Fibroblast of mammary gland (primary cell): Measurements from ENCODE around the gene RPS14.

ENCODE experiments used
- DNase-seq: peaks from one replicate; pipeline ENCODE4 v3.0.0-alpha.2; 2010; ENCODE audit warnings: low read depth
- H3K4me3 ChIP-seq: 2 replicates; pipeline ENCODE4 v1.5.1; 2011; ENCODE audit warnings: low read depth, mild to moderate bottlenecking, low read length, moderate library complexity; ENCODE audit not compliant: control insufficient read depth
- TF ChIP-seq, protein P1 (sequence below): conservative IDR thresholded peaks from 2 replicates; pipeline ENCODE4 v1.5.1; 2011; ENCODE audit warnings: low read depth, low read length, inconsistent platforms; ENCODE audit not compliant: control insufficient read depth, insufficient read depth

Gene RPS14

DNA sequence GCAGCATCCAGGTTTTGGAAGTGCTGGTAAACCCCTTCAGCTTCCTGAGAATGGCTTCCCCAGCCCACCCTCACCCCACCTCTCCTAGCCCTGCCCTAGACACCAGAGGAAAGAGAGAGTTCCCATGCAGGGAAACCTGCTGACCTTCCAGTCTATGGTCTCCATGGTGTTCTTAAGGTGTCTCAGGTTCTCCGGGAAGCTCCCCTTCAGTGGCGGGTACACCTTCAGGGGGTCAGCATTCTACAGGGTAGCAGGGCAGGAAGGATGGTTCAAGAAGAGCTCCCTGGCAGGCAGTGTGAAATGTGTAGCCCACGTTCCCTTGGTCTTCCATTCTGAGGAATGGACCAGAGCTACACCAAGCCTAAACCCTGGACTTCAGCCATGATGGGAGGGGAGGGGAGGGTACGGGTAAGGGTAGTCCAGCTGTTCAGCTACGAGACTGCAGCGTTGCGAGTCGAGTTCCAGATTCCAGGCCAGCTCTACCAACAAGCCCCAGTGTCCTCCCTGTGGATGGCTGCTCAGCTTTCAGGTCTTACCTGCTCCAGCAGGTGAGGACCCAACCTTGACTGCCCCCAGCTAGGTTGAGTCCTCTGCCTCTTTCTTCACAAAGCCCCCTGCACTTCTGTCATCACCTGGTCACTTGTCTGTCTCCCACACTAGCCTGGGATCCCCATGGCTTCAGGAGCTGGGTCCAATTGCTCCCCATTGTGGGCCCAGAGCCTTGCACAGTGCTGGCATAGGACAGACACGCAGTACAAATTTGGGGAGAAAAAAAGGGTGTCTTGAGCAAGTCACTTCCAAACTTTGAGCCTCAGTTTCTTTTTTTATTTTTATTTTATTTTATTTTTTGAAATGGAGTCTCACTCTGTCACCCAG is 44.4 kb downstream of the RPS14 start:
- DNase-seq, result no peak
- TF ChIP-seq, protein P1, sequence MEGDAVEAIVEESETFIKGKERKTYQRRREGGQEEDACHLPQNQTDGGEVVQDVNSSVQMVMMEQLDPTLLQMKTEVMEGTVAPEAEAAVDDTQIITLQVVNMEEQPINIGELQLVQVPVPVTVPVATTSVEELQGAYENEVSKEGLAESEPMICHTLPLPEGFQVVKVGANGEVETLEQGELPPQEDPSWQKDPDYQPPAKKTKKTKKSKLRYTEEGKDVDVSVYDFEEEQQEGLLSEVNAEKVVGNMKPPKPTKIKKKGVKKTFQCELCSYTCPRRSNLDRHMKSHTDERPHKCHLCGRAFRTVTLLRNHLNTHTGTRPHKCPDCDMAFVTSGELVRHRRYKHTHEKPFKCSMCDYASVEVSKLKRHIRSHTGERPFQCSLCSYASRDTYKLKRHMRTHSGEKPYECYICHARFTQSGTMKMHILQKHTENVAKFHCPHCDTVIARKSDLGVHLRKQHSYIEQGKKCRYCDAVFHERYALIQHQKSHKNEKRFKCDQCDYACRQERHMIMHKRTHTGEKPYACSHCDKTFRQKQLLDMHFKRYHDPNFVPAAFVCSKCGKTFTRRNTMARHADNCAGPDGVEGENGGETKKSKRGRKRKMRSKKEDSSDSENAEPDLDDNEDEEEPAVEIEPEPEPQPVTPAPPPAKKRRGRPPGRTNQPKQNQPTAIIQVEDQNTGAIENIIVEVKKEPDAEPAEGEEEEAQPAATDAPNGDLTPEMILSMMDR, result no peak
- H3K4me3 ChIP-seq, result no peak overlapping the region

DNA sequence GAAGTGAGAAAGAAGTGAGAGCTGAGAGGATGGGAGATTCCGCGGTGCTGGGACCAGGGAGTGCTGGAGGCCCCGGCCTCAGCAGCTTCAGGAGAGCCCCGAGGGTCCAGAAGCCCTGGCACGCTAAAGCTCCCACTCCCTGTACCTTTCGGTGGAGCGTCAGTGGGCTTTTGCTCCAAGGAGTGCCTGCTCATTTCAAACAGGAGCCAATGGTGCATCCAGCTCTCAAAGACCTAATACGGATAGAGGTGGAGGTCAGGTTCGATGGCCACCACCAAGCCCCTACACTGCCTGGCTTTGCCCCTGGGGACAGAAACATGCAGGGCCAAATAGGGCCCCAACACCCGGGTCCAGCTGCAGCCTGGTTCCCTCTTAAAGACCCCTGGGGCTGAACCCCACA is 45.0 kb downstream of the RPS14 start:
- DNase-seq, result no peak
- TF ChIP-seq, protein P1, result no peak
- H3K4me3 ChIP-seq, result no peak overlapping the region

DNA sequence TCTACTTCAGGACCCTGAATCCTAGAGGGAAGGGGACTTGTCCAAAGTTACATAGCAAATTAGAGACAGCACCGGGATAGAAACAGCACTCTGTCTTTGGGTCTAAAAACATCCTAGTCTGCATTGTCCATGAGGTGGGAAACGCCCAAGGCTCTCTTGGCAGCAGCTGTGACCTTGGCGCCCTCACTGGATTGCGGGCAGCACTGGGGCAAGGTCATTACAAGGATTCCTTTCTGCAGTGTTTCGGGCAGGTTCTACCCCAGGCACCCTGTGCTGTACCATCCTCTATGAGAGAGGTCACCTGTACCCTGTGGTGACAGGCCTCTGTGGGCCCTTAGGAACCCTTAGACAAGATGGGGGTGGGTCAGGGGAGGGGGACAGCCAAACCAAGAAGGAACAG is 45.4 kb downstream of the RPS14 start:
- H3K4me3 ChIP-seq, result no peak overlapping the region
- no peak for DNase-seq
- TF ChIP-seq, protein P1, result no peak

DNA sequence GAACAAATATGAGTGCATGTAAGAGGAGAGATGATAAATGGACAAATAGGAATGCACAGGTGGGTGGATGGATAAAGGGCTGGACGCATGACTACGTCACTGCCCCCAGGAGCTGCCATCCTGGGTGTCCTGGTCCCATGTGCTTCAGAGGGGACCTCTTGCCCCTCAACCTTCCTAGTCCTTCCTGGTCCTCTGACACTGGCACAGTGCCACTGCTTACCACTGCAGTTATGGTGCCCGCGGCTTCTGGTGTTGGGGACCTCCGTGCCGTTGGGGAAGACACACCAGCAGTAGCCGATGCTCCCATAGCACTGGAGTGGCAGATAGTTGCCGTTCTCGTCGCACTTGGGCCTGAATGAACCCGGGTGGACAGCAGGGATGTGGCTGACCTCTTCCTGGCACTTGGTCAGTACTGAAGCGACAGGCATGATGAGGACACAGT is 46.6 kb downstream of the RPS14 start:
- no peak for DNase-seq
- H3K4me3 ChIP-seq, result no peak overlapping the region
- TF ChIP-seq, protein P1, result no peak

DNA sequence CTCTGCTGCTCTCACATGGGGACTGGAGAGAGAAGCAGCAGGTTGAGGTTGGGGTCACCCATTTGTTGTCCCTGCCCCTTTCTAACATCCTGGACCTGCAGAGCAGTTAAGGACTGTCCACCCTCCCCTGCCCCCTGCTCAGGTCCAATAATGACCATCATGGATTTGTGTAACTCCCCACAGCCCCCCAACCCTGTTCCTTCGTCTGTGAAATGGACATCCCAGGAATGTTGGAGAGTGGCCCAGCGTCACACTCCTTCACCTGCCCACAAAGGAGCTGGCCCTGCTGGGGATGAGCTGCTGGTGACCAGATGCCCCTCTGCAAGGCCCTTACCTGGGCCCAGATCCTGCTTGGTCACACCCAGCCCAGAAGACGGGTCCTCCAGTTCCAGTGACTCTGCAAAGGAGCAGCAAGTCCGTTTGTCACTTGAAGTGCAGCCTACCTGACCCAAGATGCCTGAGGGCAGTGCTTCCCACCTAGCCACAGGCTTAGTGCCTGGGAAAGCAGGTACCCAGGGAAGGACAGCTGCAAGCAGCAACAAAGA is 47.2 kb downstream of the RPS14 start:
- TF ChIP-seq, protein P1, result no peak
- no peak for DNase-seq

DNA sequence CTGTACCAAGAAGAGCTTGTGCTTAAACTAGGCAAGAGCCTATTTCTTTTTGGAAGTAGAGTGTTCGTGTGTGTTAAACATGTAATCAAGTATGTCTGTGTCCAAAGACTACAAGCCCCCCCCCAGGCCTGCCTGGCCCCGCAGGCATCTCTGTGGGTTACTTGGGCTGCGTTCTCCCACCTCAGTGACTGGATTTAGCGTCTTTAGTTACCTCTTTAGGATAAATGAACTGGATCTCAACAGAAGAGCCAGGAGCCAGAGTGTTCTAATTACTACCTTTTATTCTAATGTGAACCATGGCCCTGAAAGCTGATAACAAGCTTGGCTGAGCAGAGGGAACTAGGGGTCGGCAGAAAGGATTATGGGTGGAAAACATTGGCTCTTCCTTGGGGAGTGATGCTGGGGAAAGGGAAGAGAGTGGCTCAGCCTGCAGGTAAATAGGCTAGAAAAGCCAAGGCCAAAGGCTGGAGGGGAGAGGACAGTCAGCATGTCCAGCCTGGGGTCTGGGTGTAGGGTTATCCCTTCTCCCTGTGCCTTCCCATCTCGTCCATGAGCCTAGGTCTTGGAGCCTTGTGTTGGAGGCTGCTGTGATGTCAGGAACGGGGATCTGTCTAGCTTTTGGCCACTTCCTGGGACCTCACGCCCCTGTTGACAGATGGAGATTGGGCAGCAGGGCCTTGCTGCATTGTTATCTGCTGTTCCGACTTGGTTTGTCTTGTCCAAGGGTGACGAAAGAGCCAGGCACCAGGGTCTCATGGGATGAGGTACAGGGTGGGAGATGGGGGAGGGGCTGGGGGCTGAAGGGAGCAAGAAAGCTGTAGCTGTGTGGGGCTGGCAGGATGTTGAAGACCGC is 47.9 kb downstream of the RPS14 start:
- TF ChIP-seq, protein P1, result no peak

More for the DNA sequence above, 47.2 kb downstream of the RPS14 start:
- no peak overlapping the region for H3K4me3 ChIP-seq

More for the DNA sequence above, 47.9 kb downstream of the RPS14 start:
- H3K4me3 ChIP-seq, result no peak overlapping the region
- no peak for DNase-seq
